ENCODE measurements around the gene BAHCC1. TPM values are rescaled to one million over a fixed set of nuclear protein-coding genes. Genes with fewer than 3 reads are reported as not detected.

BAHCC1 gene
- total and polyA plus RNA-seq, 9 of the 15 experiments (the other 6 are each of a cell fraction or from before 2014, with no cell fraction given), result 0.14 to 26.9 (median 5.0) TPM

DNA sequence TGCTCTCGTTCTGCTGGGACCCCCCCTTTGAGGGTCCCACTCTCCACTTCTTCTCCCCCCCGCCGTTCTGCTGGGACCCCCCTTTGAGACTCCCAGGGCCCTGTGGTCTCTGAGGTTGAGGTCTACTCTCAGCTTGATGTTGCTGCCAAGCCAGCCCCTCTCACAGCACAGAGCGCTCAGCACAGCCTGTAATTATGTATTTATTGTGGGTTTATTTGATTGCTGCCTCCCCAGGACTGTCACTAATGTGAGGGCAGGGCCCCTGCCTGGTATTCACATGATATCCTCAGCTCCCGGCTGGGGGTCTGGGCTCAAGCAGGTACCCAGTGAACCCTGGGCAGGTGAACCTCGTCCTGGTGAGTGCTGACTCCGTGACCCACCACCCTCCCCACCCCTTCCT is 81.9 kb downstream of the BAHCC1 start:
- WGBS (ENCODE audit: insufficient coverage, low coverage, missing lambda C conversion rate), result 30% methylated on average over 2 of the region's 7 CpGs

More for the DNA sequence above, 81.9 kb downstream of the BAHCC1 start:
- no TSS peak for BruUV-seq (replicated peaks)
- TF ChIP-seq ZBTB2 (IDR thresholded peaks at IDR 0.05) (no peak), ZNF431 (CRISPR knock-in tag; IDR thresholded peaks at IDR 0.05) (no peak), MECOM (CRISPR knock-in tag; IDR thresholded peaks at IDR 0.05) (no peak), SRSF7 (optimal IDR thresholded peaks at IDR 0.05; ENCODE audit: low read depth, low read length) (no peak)
- TF ChIP-seq, protein P1, sequence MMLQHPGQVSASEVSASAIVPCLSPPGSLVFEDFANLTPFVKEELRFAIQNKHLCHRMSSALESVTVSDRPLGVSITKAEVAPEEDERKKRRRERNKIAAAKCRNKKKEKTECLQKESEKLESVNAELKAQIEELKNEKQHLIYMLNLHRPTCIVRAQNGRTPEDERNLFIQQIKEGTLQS (IDR thresholded peaks at IDR 0.05), result no peak
- TF ChIP-seq, protein P1 (CRISPR knock-in tag; conservative IDR thresholded peaks at IDR 0.05), result no peak
- intact Hi-C loops (cut with micrococcal nuclease), result no loop called here
- Histone ChIP-seq H3K27ac (ENCODE audit: extremely low read depth, low read depth, low read length) (no peak overlapping the region), H4K20me1 (replicated peaks; ENCODE audit: control insufficient read depth, insufficient read depth, low read length) (no peaks in the 10 kb centered on the region), H3K9me1 (ENCODE audit: control insufficient read depth, insufficient read depth, low read length) (no peaks in the 10 kb centered on the region), H3K9me3 (replicated peaks; ENCODE audit: control insufficient read depth, insufficient read depth, low read depth, low read length) (no peaks in the 10 kb centered on the region), H3K4me1 (replicated peaks in 1 of 2; ENCODE audit: control insufficient read depth in 2 of 2, insufficient read depth in 2 of 2, low read length in 2 of 2) (peaks cover 22 to 58% of the 10 kb centered on the region in 2 experiments), H3K27me3 (ENCODE audit: control insufficient read depth in 2 of 2, insufficient read depth in 2 of 2, low read length in 2 of 2) (no peaks in the 10 kb centered on the region), H3K4me3 (no peak overlapping the region), H3K4me2 (ENCODE audit: insufficient read depth, low read length) (no peak overlapping the region), H3K36me3 (ENCODE audit: control insufficient read depth, insufficient read depth, low read length) (no peaks in the 10 kb centered on the region), H3K9ac (ENCODE audit: insufficient read depth in 1 of 2, low read depth in 2 of 2, low read length in 2 of 2) (no peak overlapping the region), H2AFZ (ENCODE audit: low read depth, low read length) (no peak overlapping the region), H3K79me2 (ENCODE audit: control insufficient read depth, insufficient read depth, low read length) (no peaks in the 10 kb centered on the region; the same call in 2 of the 3 replicates)
- ChIA-PET POLR2A (interaction anchor here (0.6 kb wide), 1 partner anchor 42 kb away, joined by 3 read pairs; no protein-coding TSS in a partner anchor), CTCF (ENCODE audit: low intra/inter-chr PET ratio) (no interaction called here)
- FAIRE-seq (no peak), ATAC-seq (no peak), DNase-seq (ENCODE audit: extremely low read depth in 1 of 4, low spot score in 3 of 4) (no peak)
- in situ Hi-C loops (cut with MboI), result no loop called here
